ENCODE data around the gene CBX8.
"Not testable (repeated sequence)": the region's sequence is repeated elsewhere in the genome, so short reads cannot be mapped to it uniquely, and the experiment has no call there.

The CBX8 gene

DNA sequence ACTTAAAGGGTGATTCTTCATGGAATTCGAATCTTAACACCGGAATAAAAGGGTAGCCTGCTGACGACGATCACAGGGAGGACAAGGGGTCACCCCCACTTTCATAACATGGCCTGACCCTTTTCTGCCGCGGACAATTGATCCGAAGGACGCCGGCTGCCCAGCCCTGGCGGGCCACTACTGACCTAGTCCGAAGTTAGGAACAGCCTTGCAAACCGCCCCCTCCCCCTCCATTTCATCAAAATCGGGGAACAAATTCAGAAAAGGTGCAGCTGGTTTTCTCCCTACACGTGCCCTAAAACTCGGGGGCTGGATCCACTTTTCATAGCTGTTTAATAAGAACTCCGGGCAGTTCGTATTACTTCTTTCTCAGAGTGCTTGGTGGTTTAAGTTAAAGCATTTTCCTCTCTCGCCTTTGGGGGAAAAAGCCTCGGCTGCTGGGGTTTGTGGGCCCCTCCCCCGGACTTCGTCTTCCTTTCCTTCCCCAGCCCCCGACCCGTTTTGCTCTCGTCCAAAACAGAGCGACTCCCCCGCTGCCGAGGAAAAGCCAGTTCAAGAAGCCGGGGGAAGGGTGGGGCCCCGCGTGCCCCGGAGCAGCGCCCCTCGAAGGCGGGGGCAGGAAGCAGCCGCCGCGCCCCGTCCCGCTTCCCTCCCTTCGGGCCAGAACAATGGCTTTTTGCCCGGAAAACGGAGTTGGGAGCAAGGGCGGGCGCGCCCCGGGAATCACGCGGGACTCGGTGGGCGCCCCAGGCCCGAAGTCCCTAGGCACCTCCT lies 19.6 kb downstream of the CBX8 start:
- peak; percentile 38 for DNase-seq

DNA sequence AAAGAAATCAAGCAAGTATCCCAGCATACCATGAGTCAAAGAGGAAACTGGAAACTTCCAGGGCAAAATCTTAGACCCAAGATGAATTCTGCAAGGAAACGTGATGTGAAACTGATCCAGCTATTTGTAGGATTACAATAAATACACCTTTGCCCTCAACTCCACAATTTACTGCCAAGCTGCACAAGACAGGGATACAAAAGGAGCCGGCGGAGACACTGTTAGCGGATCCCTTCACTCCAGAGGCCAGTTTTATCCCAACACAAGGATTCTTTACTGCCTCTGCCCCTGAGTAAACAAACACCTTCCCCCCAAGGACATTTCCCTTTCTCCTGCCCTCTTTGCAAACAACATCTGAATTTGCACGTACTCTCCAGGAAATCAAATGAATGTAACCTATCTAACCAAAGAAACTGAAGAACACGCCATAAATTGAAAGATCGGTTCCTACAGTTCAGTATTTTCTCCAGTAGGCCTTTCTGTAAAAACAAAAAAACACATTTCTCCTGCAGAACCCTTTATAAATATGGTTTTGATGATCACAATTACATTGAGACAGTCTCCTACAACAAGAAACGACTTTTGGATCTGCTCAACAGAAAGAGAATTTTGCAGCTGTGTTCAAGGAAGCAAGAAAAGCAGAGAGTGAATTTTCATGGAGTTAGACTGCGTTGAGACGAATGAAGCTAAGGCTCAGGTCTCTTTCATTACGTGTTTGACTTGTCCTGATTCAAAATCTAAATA lies 20.3 kb downstream of the CBX8 start:
- no peak for DNase-seq

DNA sequence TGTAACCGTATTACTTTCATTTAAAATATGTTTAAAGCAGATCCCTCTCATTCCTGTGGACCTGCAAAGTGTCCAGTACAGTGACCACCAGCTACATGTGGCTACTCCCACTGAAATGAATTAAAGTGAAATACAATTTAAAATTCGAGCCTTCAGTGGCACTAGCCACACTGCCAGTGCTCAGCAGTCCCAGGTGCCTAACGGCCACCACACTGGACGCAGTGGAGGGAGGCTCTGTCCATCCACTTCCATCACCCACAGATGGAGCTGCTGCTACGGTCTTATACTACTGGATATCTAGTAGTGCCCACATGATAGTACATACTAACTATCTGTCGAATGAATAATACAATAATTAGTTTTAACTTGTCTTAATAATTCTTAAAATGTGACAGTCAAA lies 21.2 kb downstream of the CBX8 start:
- DNase-seq = no peak

DNA sequence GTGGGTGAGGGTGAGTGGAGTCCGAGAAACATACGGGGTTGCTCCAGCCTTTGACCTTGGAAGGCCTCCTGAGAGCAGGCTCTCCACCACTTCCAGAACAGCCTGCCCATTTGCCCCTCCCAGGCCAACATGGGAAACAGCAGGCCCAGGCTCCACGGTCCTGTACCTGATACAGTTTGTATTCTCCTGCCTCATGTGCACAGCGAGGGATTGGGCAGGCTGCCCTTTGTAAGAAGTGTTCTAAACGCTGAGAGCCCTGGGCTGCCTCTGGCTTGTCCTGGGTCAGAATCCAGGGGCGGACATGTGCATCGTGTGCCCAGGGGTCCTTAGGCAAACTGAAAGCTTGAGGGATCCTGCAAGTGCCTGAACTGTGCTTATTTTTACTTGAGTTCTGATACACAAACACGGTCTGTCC lies 22.3 kb downstream of the CBX8 start:
- no peak for DNase-seq

DNA sequence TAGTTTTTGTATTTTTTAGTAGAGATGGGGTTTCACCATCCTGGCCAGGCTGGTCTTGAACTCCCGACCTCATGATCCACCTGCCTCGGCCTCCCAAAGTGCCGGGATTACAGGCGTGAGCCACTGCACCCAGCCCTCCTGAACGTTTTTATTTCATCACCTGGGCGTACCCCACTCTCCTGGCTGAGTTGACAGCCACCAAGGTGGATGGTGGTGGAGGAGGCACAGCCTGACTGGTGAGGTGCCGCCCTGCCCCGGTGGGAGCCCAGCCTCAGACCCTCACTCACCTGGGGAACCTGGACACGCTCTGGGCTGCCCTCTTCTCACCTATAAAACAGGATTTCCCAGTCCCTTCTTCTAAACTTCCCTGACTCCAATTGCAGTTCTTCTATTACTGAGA lies 24.2 kb downstream of the CBX8 start:
- not testable (repeated sequence) for DNase-seq

DNA sequence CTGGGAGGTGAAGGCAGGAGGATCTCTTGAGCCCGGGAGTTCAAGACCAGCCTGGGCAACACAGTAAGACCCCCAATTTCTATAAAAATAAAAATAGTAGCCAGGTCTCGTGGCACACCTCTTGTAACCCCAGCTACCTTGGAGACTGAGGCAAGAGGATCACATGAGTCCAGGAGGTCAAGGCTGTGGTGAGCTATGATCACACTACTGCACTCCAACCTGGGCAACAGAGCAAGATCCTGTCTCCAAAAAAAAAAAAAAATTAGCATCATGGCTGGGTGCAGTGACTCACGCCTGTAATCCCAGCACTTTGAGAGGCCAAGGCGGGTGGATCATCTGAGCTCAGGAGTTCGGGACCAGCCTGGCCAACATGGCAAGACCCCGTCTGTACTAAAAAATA lies 25.6 kb downstream of the CBX8 start:
- no peak for DNase-seq

DNA sequence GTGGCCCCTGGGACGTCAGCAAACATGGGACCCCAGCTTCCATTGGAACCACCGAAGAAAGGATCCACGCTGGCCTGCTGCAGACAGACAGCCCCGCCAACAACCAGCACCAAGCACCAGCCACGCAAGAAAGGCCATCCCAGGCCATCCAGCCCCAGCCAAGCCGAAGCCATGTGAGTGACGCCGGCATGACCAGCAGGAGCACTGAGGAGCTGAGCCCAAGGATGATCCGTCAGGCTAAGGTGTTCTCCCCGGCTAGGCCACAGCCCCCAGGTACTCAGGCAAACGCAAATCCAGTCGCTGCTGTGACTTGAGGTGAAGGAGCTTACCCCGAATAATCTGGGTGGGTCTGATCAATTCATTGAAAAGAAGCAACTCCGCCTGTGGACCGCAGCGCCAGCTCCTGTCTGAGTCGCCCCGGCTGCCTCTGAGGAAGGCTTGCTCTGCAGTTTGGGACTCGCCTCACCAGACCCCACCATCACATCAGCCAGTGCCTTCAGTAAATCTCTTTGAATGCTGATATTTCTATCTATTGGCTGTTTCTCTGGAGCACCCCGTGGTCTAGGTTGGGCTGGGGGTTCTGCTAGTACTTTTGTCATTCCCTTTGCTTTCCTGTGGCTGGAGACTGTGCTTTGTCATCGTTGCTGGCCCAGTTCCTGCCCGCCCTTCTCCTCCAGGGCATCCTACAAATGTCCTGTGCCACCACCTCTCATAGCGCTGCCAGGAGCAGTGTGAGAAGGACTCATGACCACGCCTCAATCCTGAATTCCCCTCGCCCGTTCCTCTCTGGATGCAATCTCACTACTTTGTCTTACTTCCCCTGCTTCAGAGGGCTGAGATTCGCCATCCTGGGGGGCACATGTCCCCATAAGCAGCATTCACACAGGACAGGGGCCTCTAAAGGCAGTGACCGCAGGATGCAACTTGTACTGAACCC lies 27.0 kb downstream of the CBX8 start:
- no peak for DNase-seq

DNA sequence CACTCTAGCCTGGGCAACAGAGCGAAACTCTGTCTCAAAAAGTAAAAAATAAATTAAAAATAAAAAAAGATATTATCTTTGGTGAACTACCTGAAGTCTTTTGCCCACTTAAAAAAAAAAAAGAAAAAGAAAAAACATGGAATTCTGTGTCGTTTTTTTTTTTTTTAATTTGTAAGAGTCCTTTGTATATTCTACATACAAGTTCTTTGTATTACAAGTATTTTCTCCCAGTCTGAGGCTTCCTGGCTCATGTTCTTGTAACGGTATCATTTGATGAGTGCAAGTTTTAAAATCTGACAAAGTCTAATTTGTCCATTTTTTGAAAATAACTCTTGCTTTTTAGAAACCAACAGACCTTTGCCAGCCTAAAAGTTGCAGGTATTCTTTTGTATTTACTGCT lies 31.2 kb downstream of the CBX8 start:
- no peak for DNase-seq

DNA sequence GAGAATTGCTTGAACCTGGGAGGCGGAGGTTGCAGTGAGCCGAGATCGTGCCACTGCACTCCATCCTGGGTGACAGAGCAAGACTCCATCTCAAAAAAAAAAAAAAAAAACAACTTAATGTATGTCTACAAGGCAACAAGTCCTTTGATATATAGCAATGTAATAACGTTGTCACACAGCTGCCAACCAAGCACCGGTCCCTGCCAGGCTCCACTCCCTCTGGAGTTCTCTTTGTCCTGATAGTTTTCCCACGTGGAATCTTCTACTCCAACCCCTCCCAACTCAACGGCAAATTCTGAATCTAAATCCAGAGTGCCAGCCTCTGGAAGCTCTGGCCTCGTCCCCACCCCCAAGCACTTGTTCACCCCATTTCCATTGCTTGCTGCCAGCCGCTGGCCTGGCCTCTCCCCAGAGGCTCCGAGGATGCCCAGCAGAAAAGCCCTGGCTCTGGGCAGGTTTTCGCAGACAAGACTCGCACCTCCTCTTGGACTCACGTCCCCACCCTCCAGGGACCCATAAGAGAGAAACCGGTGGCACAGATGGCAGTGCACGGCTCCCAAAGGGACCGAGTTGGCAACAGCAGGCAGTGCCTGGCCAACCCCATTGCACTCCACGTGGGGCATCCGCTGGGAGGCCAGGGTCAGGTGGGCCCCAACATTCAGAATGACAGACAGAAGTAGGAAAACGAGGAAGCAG lies 34.8 kb downstream of the CBX8 start:
- no peak for DNase-seq

DNA sequence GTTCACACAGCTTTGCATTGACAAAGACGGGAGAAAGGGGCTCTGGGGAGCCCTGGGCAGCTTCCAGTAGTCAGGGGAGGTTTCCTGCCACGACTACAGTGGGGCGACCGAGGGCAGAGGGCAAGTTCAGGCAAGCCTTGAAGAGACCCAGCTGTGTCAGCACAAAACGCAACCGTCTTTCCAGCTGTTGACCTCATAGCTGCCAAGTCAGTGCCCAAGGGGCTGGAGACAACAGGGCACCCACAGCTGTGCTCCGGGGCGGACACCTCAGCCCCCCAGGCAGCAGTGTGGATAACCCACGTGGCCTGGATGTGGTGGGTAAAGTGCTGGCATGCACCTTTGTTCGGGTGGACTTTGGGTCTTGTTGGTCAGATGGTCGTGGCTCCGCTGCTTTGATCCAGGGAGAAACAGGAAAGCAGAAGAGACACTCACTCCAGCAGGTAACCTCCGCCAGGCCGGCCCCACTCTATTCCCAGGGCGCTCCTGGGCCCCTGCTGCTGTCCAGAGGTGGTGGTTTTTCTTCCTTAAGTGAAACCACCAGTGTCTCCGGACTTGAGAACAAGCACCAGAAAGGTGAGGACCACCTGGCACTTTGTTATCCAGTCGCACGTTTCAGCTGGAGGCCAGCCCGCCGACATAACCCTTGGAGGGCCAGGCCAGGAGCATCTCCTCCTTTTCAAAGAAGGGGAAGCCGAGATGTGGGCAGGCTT lies 36.5 kb downstream of the CBX8 start:
- DNase-seq = no peak

DNA sequence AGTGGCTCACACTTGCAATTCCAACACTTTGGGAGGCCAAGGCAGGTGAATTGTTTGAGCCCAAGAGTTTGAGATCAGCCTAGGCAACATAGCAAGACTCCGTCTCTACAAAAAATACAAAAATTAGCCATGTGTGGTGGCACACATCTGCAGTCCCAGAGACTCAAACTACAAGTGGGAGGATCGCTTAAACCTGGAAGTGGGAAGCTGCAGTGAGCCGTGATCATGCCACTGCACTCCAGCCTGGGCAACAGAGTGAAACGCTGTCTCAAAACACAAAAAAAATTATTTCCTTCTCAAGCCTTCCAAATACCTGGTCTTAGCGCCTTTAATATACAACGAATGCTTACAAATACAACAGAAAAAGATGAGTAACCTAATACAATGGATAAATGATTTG lies 38.6 kb downstream of the CBX8 start:
- DNase-seq = no peak

DNA sequence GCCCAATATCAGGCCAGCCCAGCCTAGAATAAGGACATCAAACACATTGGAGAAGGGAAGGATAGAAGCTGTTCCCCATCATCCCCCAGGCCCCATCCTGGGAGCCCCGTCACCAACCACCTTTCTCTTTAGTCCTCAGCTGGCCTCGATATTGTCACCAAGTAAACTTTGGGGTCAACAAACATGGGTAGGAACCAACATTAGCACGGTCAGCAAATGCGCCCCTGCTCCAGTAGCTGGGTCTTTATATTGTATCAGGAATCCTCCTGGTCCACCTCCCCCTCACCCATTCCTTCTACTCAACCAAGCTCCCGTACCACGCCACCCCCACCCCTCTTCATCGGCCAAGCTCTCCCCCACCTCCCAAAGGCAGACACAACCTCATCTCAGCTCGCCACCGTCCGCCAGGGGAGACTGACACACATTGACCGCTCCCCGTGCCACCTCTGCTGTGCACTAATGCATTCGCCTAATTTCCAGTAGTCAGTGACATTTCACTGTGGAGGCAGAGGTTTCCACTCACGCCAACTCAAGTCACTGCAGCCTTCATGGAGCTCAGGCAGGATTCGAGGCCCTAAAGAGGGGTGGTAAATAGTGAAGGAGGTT lies 39.6 kb downstream of the CBX8 start:
- DNase-seq = no peak

DNA sequence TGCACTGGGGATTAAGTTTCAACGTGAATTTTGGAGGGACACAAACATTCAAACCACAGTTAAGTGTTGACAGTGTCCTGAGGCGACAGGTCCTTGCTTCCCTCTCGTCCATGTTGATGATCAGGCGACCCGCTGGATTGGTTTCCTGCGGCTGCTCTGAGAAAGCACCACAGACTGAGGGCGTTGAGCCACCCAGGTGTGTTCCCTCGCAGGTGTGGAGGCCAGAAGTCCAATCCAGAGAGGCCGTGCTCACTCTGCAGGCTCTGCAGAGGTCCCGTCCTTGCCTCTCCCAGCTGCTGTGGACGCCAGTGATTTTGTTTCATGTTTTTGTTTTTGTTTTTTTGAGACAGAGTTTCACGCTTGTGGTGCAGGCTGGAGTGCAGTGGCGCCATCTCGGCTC lies 41.3 kb downstream of the CBX8 start:
- no peak for DNase-seq

DNA sequence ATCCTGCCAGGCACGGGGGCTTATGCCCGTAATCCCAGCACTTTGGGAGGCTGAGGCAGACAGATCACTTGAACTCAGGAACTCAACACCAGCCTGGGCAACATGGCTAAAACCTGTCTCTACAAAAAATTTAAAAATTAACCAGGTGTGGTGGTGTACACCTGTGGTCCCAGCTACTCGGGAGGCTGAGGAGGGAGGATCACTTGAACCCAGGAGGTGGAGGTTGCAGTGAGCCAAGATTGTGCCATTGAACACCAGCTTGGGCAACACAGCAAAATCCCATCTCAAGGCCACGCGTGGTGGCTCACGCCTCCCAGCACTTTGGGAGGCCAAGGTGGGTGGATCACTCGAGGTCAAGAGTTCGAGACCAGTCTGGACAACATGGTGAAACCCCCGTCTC lies 42.0 kb downstream of the CBX8 start:
- DNase-seq = not testable (repeated sequence)

DNA sequence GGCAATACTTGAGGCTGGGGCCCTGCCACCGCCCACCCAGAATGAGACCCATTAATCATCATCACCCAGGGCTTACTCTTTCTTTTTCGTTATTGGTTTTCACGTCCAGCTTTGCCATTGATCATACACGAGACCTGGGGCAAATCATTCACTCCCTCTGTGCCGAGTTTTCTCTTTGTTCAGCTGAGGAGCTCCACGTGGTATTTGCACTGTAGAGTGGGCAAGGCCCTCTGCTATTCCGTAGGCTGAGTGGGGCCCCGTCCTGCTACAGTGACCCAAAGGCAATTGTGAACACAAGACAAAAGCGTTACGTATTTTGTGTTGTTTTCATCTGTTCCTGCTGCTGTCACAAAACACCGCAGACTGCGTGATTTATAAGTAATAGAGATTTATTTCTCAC lies 42.5 kb downstream of the CBX8 start:
- DNase-seq = no peak

DNA sequence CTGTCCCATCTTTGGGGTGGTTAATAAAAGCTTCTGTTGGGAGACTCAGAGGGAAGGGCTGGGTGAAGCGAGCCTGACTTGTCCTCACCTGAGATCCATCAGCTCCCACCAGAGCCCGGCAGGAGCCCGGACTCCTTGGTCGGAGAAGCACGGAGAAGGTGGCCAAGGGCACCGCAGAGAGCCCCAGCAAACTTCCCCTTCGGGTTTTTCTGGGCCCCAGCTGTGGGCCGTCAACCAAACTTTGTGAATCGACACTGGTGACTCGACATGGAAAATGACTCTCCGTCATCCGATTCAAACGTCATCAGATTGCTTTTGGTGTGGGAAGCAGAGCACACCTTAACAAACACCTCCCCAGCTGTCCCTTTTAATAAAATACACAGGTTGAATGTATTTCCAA lies 44.7 kb downstream of the CBX8 start:
- DNase-seq = no peak

DNA sequence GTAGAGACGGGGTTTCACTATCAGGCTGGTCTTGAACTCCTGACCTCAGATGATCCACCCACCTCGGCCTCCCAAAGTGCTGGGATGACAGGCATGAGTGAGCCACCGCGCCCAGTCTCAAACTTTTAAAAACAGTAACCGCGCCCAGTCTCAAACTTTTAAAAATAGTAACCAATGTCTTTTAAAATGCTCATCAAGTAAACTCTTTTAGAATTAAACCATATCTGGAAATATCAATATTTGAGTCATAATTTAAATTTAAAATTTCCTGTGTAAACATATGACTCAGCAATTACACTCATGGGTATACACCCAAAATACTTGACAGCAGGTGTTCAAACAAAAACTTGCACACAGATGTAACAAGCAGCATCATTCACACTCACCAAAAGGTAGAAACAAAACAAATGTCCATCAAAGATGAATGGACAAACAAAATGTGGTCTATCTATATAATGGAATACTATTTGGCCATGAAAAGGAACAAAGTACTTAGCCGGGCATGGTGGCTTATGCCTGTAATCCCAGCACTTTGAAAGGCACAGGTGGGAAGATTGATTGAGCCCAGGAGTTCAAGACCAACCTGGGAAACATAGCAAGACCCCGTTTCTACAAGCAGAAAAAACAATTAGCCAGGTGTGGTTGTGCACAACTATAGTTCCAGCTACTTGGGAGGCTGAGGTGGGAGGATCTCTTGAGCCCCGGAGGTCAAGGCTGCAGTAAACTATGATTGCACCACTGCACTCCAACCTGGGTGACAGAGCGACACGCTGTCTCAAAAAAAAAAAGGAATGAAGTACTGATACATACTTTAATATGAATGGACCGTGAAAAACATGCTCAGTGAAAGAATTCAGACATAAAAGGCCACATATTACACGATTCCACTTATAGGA lies 46.0 kb downstream of the CBX8 start:
- no peak for DNase-seq

DNA sequence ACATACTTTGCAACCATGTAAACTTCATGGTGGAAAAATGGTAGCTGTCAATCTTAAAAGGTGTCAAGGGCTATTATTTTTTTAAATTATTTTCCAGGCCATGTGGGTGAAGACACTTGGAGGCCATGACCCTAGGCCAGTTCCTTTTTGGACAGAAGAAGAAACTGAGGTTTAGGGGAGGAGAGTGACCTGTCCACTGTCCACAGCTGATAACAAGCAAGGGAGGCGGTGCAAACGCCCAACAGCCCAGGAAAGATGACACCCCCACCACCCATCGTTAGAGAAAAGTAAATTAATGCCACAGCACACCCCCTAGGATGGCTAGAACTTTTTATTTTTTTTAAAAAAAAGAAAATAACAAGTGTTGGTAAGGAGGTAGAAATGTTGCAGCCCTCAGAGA lies 46.9 kb downstream of the CBX8 start:
- DNase-seq = no peak

DNA sequence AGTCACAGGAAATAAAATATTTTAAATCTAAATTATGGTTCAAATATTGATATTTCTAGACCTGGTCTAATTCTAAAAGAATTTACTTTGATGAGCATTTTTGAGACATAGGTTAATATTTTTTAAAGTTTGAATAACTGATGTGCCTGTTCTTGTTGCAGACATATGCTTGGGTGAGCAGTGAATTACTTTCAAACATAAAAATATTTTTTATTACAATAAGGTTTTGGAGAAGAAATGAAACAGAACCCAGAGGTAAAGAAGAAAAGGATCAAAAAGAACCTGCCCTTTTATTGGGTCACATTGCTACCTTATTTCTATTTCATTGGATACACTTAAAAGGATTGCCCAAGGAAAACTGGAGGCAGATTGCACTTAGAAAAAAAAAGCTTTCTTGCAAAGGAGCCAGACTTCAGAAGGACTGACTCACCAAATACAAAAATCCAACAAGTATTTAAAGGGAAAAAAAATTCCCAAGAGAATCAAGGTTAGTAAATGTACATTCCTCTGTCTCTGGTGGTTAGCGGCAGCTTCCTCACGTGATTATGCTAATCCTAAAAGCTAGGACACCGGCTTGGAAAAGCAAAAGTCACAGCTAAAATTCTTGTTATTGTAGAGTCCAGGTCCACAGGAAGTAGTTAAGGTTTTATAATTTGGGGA lies 47.6 kb downstream of the CBX8 start:
- DNase-seq = no peak
